Tibial nerve (tissue), 4 donors: ENCODE data around the gene CAMKMT. TPM values are rescaled to one million over a fixed set of nuclear protein-coding genes. Genes with fewer than 3 reads are reported as not detected.
"Not testable (repeated sequence)": the region's sequence is repeated elsewhere in the genome, so short reads cannot be mapped to it uniquely, and the experiment has no call there.

Source experiments
- DNase-seq, 2 donors: peaks; one replicate each; pipeline ENCODE4 v3.0.0-alpha.2; 2019; ENCODE audit warnings: low spot score in 2 of 2
- H3K27ac ChIP-seq, 4 donors: fragments of 200-600 bp; sonication (generic) in 3 of 4; one replicate each; pipeline ENCODE4 v1.5.1; 2017 to 2019; ENCODE audit warnings: mild to moderate bottlenecking in 1 of 4
- H3K27me3 ChIP-seq, 2 donors: fragments of 200-600 bp; sonication (generic) in 1 of 2; one replicate each; pipeline versions ENCODE4 v1.5.1 to v1.6.0; 2017 to 2019
- H3K36me3 ChIP-seq, 3 donors: fragments of 200-600 bp; sonication (generic); one replicate each; pipeline ENCODE4 v1.5.1; 2018 to 2019
- H3K4me1 ChIP-seq, 4 donors: fragments of 200-600 bp; sonication (generic) in 3 of 4; one replicate each; pipeline ENCODE4 v1.5.1; 2017 to 2019
- H3K4me3 ChIP-seq, 4 donors: fragments of 200-600 bp; sonication (generic) in 3 of 4; one replicate each; pipeline ENCODE4 v1.5.1; 2017 to 2019; ENCODE audit warnings: mild to moderate bottlenecking in 1 of 4, moderate library complexity in 1 of 4
- H3K9me3 ChIP-seq, 4 donors: fragments of 200-600 bp; sonication (generic) in 3 of 4; one replicate each; pipeline ENCODE4 v1.5.1; 2017 to 2019
- CTCF ChIP-seq, 5 experiments: fragments of 200-600 bp in 3 of 5; fragments of 450-650 bp in 2 of 5; sonication (generic) in 3 of 5; IDR thresholded peaks; one replicate each; pipeline ENCODE4 v1.5.1; 2016 to 2019; ENCODE audit warnings: antibody characterized with exemption in 5 of 5, mild to moderate bottlenecking in 3 of 5, moderate library complexity in 2 of 5
- EP300 ChIP-seq, 2 donors: sonication (generic); formaldehyde crosslinking; IDR thresholded peaks; one replicate each; pipeline ENCODE4 v1.6.1; 2017; ENCODE audit warnings: antibody characterized with exemption in 2 of 2, mild to moderate bottlenecking in 1 of 2
- POLR2A ChIP-seq, 2 donors: fragments of 450-650 bp; IDR thresholded peaks; one replicate each; pipeline ENCODE4 v1.6.1; 2017; ENCODE audit warnings: antibody characterized with exemption in 2 of 2, mild to moderate bottlenecking in 2 of 2, moderate library complexity in 2 of 2
- WGBS, 2 donors: methylation state at CpG; one replicate each; pipeline ENCODE4 v1.1.5; 2018; 5-methylcytosine and 5-hydroxymethylcytosine counted together
- total RNA-seq, 4 donors: library from RNA; depleted of rRNA; stranded (reverse); fragments of >200 nt; gene quantifications; one replicate each; pipeline ENCODE4 v1.1.0, GENCODE V29; 2016

CAMKMT gene
- total RNA-seq, 4 donors from 2014 or later, result 8.4 to 14.1 (median 9.7) TPM

- Histone ChIP-seq H3K4me1 (no peaks in the 10 kb centered on the region), H3K9me3 (no peaks in the 10 kb centered on the region), H3K36me3 (no peaks in the 10 kb centered on the region), H3K27ac (no peak overlapping the region), H3K4me3 (no peak overlapping the region), H3K27me3 (no peaks in the 10 kb centered on the region)
- DNase-seq, result no peak
- TF ChIP-seq CTCF (IDR thresholded peaks at IDR 0.05) (no peak), POLR2A (IDR thresholded peaks at IDR 0.05) (no peak), EP300 (IDR thresholded peaks at IDR 0.05) (no peak)
- 97 to 98% methylated on average over 3 of the region's 3 CpGs for WGBS, 2 donors
These were observed 129.0 kb downstream of the CAMKMT start for GRCh38 chr2:44490726-44491125.

- Histone ChIP-seq H3K36me3 (no peaks in the 10 kb centered on the region), H3K9me3 (no peaks in the 10 kb centered on the region), H3K4me3 (no peak overlapping the region), H3K27me3 (no peaks in the 10 kb centered on the region), H3K4me1 (peaks cover 0 to 6% (median 0%) of the 10 kb centered on the region in 4 donors), H3K27ac (no peak overlapping the region)
- no peak for DNase-seq
- 80 to 95% methylated on average over 2 of the region's 2 CpGs for WGBS, 2 donors
- TF ChIP-seq CTCF (IDR thresholded peaks at IDR 0.05) (no peak), EP300 (IDR thresholded peaks at IDR 0.05) (no peak), POLR2A (IDR thresholded peaks at IDR 0.05) (no peak)
These were observed 132.3 kb downstream of the CAMKMT start for GRCh38 chr2:44494006-44494405.

GRCh38 chr2:44495035-44495434 lies 133.3 kb downstream of the CAMKMT start:
- TF ChIP-seq POLR2A (IDR thresholded peaks at IDR 0.05) (no peak), CTCF (IDR thresholded peaks at IDR 0.05) (no peak)
- H3K36me3 ChIP-seq, result no peaks in the 10 kb centered on the region

GRCh38 chr2:44495544-44495943 lies 133.8 kb downstream of the CAMKMT start:
- H3K36me3 ChIP-seq, result no peaks in the 10 kb centered on the region
- no peak for DNase-seq
- WGBS, 2 donors, result 82 to 90% methylated on average over 1 of the region's 1 CpG
- peaks cover 0 to 6% (median 0%) of the 10 kb centered on the region in 4 donors for H3K4me1 ChIP-seq
- TF ChIP-seq POLR2A (IDR thresholded peaks at IDR 0.05) (no peak), CTCF (IDR thresholded peaks at IDR 0.05) (no peak), EP300 (IDR thresholded peaks at IDR 0.05) (no peak)
- H3K27me3 ChIP-seq, result no peaks in the 10 kb centered on the region
- H3K27ac ChIP-seq, result no peak overlapping the region
- no peaks in the 10 kb centered on the region for H3K9me3 ChIP-seq
- H3K4me3 ChIP-seq, result no peak overlapping the region

More at GRCh38 chr2:44495035-44495434, 133.3 kb downstream of the CAMKMT start:
- peaks cover 0 to 6% (median 0%) of the 10 kb centered on the region in 4 donors for H3K4me1 ChIP-seq
- H3K27ac ChIP-seq, result no peak overlapping the region
- no peaks in the 10 kb centered on the region for H3K9me3 ChIP-seq
- H3K27me3 ChIP-seq, result no peaks in the 10 kb centered on the region
- 95 to 97% methylated on average over 3 of the region's 3 CpGs for WGBS, 2 donors
- no peak for DNase-seq
- H3K4me3 ChIP-seq, result no peak overlapping the region

- Histone ChIP-seq H3K27me3 (no peaks in the 10 kb centered on the region), H3K4me3 (no peak overlapping the region), H3K36me3 (no peaks in the 10 kb centered on the region), H3K9me3 (no peaks in the 10 kb centered on the region), H3K4me1 (peaks cover 0 to 6% (median 0%) of the 10 kb centered on the region in 4 donors), H3K27ac (no peak overlapping the region)
- WGBS, 2 donors, result 81 to 90% methylated on average over 3 of the region's 3 CpGs
- TF ChIP-seq EP300 (IDR thresholded peaks at IDR 0.05) (no peak), POLR2A (IDR thresholded peaks at IDR 0.05) (no peak)
- no peak for DNase-seq
These were observed 134.4 kb downstream of the CAMKMT start for GRCh38 chr2:44496130-44496529.

- Histone ChIP-seq H3K4me1 (peaks cover 0 to 6% (median 0%) of the 10 kb centered on the region in 4 donors), H3K27me3 (no peaks in the 10 kb centered on the region), H3K36me3 (no peaks in the 10 kb centered on the region), H3K27ac (no peak overlapping the region), H3K4me3 (no peak overlapping the region), H3K9me3 (no peaks in the 10 kb centered on the region)
- 53 to 64% methylated on average over 2 of the region's 2 CpGs for WGBS, 2 donors
- no peak for DNase-seq
- TF ChIP-seq EP300 (IDR thresholded peaks at IDR 0.05) (no peak), POLR2A (IDR thresholded peaks at IDR 0.05) (no peak), CTCF (IDR thresholded peaks at IDR 0.05) (no peak)
These were observed 136.8 kb downstream of the CAMKMT start for GRCh38 chr2:44498551-44498950.

- H3K27me3 ChIP-seq, H3K4me3 ChIP-seq, H3K4me1 ChIP-seq, H3K36me3 ChIP-seq, H3K27ac ChIP-seq, H3K9me3 ChIP-seq, DNase-seq: not testable (repeated sequence)
- 96% methylated on average over 7 of the region's 7 CpGs for WGBS, 2 donors
These were observed 143.9 kb downstream of the CAMKMT start for GRCh38 chr2:44505664-44506063.
